NCI-H2029 treated with DMSO at 0.1 percent for 48 hours (cell line): Measurements from ENCODE around the gene NSL1.
"Not testable (repeated sequence)": the region's sequence is repeated elsewhere in the genome, so short reads cannot be mapped to it uniquely, and the experiment has no call there.

Source experiments
- DNase-seq: peaks from one replicate; lab custom pipeline; 2025; lab: John Stamatoyannopoulos, UW

The NSL1 gene

GRCh38 chr1:212782422-212783154 is 9.0 kb downstream of the NSL1 start:
- DNase-seq, result peak; percentile 3

GRCh38 chr1:212781225-212781624 is 10.4 kb downstream of the NSL1 start:
- no peak for DNase-seq

GRCh38 chr1:212780759-212781158 is 10.8 kb downstream of the NSL1 start:
- no peak for DNase-seq

GRCh38 chr1:212779086-212779485 is 12.5 kb downstream of the NSL1 start:
- DNase-seq, result not testable (repeated sequence)

GRCh38 chr1:212777151-212777550 is 14.4 kb downstream of the NSL1 start:
- DNase-seq, result no peak

GRCh38 chr1:212775241-212775640 is 16.3 kb downstream of the NSL1 start:
- no peak for DNase-seq

- no peak for DNase-seq
Observed at GRCh38 chr1:212774584-212774983, 17.0 kb downstream of the NSL1 start.

GRCh38 chr1:212773011-212773410 is 18.6 kb downstream of the NSL1 start:
- no peak for DNase-seq

GRCh38 chr1:212771341-212771740 is 20.2 kb downstream of the NSL1 start:
- DNase-seq, result no peak

- no peak for DNase-seq
Observed at GRCh38 chr1:212769459-212770167, 22.0 kb downstream of the NSL1 start.

GRCh38 chr1:212766825-212767224 is 24.8 kb downstream of the NSL1 start:
- not testable (repeated sequence) for DNase-seq

GRCh38 chr1:212764718-212765281 is 26.8 kb downstream of the NSL1 start:
- DNase-seq, result not testable (repeated sequence)

GRCh38 chr1:212762839-212763238 is 28.7 kb downstream of the NSL1 start:
- DNase-seq, result no peak

- DNase-seq, result no peak
Observed at GRCh38 chr1:212762234-212762633, 29.3 kb downstream of the NSL1 start.

GRCh38 chr1:212760126-212760823 is 31.3 kb downstream of the NSL1 start:
- no peak for DNase-seq

- DNase-seq, result no peak
Observed at GRCh38 chr1:212759683-212760082, 31.9 kb downstream of the NSL1 start.

GRCh38 chr1:212754680-212755079 is 36.9 kb downstream of the NSL1 start:
- no peak for DNase-seq

- DNase-seq, result no peak
Observed at GRCh38 chr1:212754193-212754592, 37.4 kb downstream of the NSL1 start.

GRCh38 chr1:212753749-212754148 is 37.8 kb downstream of the NSL1 start:
- no peak for DNase-seq

GRCh38 chr1:212752934-212753497 is 38.6 kb downstream of the NSL1 start:
- DNase-seq, result no peak

GRCh38 chr1:212752252-212752933 is 39.2 kb downstream of the NSL1 start:
- DNase-seq, result no peak
